ENCODE measurements around the gene MED13L.
"Not testable (repeated sequence)": the region's sequence is repeated elsewhere in the genome, so short reads cannot be mapped to it uniquely, and the experiment has no call there.

GRCh38 chr12:116238570-116239119, 38.8 kb downstream of the MED13L start:
- TF ChIP-seq CTCF (conservative IDR thresholded peaks at IDR 0.05; ENCODE audit: low read depth, low read length); POLR2A (IDR thresholded peaks at IDR 0.05; ENCODE audit: low read depth, low read length); ELK1 (IDR thresholded peaks at IDR 0.05; ENCODE audit: borderline replicate concordance, low read depth, low read length); RAD21 (IDR thresholded peaks at IDR 0.05; ENCODE audit: low read length); MAZ (IDR thresholded peaks at IDR 0.05; ENCODE audit: borderline replicate concordance, low read depth, low read length); FOS (IDR thresholded peaks at IDR 0.05; ENCODE audit: low read depth, low read length); BHLHE40 (IDR thresholded peaks at IDR 0.05; ENCODE audit: low read depth, low read length); RCOR1 (IDR thresholded peaks at IDR 0.05; ENCODE audit: insufficient replicate concordance, low read length): not testable (repeated sequence)
